D721Med (cell line): ENCODE results near the gene ADAM15.

ENCODE experiments used
- DNase-seq: peaks from one replicate; pipeline ENCODE4 v3.0.0; 2011; ENCODE audit warnings: low spot score; ENCODE audit not compliant: insufficient read length
- FAIRE-seq: peaks from 2 replicates; lab custom pipeline; 2011; peaks lifted over from hg19 to GRCh38; lab: Jason Lieb, UNC
- TF ChIP-seq, protein P1 (sequence below): IDR thresholded peaks from 2 replicates; pipeline ENCODE4 v1.5.1; 2012; ENCODE audit warnings: mild to moderate bottlenecking, control low read depth; ENCODE audit not compliant: insufficient read depth; ENCODE audit errors: missing control alignments

Gene ADAM15

DNA sequence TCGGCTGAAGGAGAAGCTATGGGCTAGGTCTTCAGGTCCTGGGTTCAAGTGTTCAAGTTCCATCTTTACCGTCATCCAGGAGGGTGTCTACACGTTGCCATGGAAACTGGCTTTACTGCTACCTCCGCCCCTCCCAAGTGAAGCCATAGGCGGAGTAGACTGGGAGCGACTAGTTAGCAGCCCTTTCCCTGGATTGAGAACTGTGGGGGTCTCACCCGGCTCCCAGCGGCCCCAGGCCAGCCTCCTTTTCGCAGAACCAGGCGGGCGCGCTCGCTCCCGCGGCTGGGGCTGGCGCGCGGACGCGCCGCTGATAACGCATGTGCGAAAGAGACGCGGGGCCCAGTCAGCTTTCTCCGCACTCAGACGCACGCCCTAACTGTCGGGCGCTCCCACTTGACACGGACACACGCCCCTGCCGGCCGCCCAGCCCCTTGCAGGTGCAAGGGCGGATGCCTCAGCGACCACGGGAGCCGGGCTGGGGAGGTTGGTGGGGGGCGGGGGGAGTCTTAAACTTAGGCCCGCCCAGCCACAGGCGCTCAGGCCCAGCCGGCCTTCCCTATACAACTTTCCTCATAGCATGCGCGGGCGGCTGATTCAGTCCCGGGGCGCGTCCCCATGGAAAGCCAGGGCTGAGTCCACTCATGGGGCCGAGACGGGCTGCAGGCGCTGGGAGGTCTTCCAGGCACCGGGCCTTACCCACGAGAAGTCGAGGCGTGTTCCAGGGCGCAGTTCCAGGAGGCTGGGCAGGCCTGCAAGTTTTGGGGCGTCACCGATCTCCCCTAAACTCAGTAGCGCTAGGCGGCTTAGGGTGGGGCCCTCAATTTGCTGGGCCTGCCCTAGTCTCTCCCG, 19.8 kb downstream of the ADAM15 start:
- FAIRE-seq (no peak), DNase-seq (peak; percentile 74)
- TF ChIP-seq, protein P1, sequence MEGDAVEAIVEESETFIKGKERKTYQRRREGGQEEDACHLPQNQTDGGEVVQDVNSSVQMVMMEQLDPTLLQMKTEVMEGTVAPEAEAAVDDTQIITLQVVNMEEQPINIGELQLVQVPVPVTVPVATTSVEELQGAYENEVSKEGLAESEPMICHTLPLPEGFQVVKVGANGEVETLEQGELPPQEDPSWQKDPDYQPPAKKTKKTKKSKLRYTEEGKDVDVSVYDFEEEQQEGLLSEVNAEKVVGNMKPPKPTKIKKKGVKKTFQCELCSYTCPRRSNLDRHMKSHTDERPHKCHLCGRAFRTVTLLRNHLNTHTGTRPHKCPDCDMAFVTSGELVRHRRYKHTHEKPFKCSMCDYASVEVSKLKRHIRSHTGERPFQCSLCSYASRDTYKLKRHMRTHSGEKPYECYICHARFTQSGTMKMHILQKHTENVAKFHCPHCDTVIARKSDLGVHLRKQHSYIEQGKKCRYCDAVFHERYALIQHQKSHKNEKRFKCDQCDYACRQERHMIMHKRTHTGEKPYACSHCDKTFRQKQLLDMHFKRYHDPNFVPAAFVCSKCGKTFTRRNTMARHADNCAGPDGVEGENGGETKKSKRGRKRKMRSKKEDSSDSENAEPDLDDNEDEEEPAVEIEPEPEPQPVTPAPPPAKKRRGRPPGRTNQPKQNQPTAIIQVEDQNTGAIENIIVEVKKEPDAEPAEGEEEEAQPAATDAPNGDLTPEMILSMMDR = peak; percentile 8

DNA sequence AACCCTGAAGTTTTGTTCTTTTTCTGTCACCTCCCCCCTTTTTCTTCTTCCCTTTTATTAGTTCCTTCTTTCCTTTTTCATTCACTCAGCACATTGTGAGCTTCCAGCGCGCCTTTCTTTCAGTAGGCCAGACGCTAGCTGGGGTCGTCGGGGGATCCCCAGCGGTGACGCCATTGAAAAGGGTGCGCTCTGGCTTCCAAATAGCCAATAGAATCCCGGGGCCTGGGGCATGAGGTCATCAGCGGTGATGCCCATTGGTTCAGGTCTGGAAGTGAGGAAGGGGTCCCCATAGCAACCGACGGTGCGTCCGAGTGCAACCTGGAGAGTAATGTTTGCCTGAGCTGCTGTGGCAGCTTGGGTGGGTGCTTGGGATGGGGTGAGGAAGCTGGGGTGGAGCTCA, 20.6 kb downstream of the ADAM15 start:
- TF ChIP-seq, protein P1 = no peak
- FAIRE-seq = no peak
- DNase-seq = no peak

DNA sequence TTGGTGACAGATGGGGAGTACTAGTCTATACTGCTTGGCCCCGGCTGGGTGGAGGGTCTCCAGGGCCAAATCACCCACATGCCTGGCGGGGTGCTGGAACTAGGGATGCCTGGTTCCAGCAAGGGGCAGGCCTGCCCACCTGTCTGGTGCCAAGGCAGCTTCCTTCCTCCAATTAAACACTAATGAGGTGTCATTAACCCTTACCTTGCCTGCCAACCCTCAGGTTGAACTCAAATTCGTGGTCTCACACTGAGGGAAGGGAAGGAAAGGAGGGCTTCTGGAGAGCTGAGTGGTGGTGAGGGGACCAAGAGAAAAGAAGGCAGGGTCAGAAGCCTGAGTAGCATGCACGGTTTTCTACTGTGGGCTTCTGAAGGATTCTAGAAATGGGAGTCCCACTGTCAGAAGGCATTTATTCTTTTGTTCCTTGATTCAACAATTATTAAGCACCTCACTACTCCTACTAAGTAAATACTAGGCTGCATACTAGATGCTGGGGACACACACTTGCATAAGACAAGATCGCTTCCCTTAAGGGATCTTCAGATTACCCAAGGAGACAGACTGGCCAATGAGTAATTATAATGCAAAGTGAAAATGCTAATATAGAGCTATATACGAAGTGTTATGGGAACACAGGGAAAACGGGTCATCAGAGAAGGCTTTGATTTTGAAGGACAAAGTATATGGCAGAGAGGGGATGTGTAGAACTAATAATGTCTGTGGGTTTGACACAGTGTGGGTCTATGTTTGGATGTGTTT, 21.6 kb downstream of the ADAM15 start:
- TF ChIP-seq, protein P1 = no peak
- no peak for DNase-seq
- FAIRE-seq = no peak

DNA sequence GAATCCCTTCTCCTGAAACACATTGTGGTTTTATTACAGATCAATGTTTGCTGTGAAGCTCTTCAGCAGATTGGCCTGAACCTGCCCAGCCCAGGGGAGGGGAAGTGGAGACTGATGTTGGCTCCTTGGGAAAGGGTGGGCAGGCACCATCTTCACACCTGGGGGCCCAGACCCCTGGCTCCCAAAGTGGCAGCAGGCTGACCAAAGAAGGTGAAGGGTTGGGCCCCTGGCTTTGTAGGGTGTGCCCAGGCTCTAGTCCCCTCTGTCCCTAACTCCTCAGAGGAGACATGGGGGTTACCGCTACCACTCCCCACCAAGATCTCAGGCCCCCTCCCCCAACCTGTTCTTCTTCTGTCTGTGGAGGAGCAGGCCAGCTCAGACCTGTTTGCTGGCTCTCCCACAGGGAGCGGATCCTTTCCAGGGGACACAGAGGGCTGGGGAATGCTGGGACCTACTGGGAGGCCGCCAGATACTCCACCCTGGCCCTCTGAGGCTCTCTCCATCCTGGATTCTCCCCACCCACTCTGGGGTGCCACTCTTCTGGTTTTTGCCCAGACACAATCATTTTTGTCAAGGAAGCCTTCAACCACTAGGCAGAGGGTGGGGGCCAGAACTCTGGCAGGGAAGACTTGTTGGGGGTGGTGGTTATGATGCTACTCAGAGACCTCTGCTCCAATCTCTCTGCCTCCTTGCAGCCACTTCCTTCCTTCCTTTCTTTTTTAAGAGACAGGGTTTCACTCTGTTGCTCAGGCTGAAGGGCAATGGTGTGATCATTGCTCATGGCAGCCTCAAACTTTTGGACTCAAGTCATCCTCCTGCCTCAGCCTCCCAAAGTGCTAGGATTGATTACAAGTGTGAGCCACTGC, 22.5 kb downstream of the ADAM15 start:
- no peak for FAIRE-seq

DNA sequence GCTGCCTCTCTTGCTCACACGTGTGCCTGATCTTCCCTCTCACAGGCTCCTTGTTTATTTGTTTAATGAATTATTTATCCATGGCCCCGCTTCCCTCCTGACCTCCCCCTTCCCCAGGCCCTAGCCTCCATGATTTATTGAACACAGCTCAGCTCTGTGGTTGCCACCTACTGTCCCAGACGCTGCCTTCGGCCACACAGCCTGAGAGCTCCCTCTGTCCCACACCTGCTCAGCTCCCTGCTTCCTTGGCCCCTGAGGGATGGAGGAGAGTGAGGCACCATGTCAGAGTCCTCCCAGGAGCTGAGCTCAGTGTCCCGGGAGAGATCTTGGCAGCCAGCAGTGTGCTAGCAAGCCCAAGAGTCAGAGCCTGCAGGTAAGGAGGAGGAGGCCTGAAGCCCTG, 24.4 kb downstream of the ADAM15 start:
- FAIRE-seq (no peak), DNase-seq (no peak)
- TF ChIP-seq, protein P1 = no peak

More for the DNA sequence above, 22.5 kb downstream of the ADAM15 start:
- DNase-seq = no peak
- TF ChIP-seq, protein P1 = no peak

DNA sequence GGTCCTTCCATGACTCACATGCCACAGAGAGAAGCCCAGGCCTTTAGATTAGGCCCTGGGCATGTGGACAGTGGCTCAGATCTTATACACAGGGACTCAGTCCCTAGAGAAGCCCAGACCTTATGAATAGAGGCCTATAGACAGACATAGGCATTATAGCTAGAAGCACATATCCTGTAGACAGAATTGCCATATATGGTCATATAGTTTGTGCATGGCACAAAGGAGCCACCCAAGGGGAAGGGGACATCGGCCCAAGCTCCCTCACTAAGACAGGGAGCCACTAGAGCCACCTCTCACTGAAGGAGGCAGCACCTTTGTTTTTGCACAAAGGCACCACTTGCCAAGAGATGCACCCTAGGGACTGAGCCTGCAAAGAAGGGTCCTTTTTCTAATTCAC, 25.3 kb downstream of the ADAM15 start:
- no peak for DNase-seq
- FAIRE-seq = no peak
- TF ChIP-seq, protein P1 = no peak
